B cell (primary cell): ENCODE measurements around the gene DNAJC6. TPM values are rescaled to one million over a fixed set of nuclear protein-coding genes. Genes with fewer than 3 reads are reported as not detected.
A peak's percentile ranks its signal among the peaks of the same experiment; 100 is the strongest.

Experiments
- ATAC-seq: fragments of 200-7000 bp; cut with Tn5 transposase; one replicate; pipeline ENCODE4 v1.10.0; 2021; ENCODE audit warnings: low read depth, mild to moderate bottlenecking, moderate number of reproducible peaks, moderate library complexity
- CTCF ChIA-PET: fragments of 350-600 bp; sonication (Branson Sonifier 250); formaldehyde crosslinking; loops from one replicate; lab custom pipeline; 2021; ENCODE audit warnings: antibody characterized with exemption, inconsistent platforms; lab: Charles Lee
- POLR2A ChIA-PET: fragments of 350-600 bp; sonication (Branson Sonifier 250); formaldehyde crosslinking; loops from one replicate; lab custom pipeline; 2021; ENCODE audit warnings: antibody characterized with exemption; lab: Charles Lee
- DNase-seq: peaks from one replicate; pipeline ENCODE4 v3.0.0; 2013
- H2AFZ ChIP-seq: 2 replicates; pipeline ENCODE4 v1.6.1; 2012; ENCODE audit warnings: mild to moderate bottlenecking, low read depth, low read length; ENCODE audit not compliant: insufficient read depth, poor library complexity, severe bottlenecking
- H3K27ac ChIP-seq, 2 donors: 1 replicate in 1 of 2; 2 replicates in 1 of 2; pipeline ENCODE4 v1.5.1; 2012 to 2013; ENCODE audit warnings: low read length in 2 of 2, mild to moderate bottlenecking in 2 of 2, moderate library complexity in 1 of 2
- H3K27me3 ChIP-seq, 4 experiments: fragments of 200-600 bp in 1 of 4; sonication (generic) in 1 of 4; replicated peaks in 1 of 4; 1 replicate in 2 of 4; 2 replicates in 2 of 4; pipeline versions ENCODE4 v1.6.1 to v1.7.0; 2013 to 2016; ENCODE audit warnings: low read length in 3 of 4, mild to moderate bottlenecking in 2 of 4, mixed read lengths in 1 of 4, moderate library complexity in 1 of 4; ENCODE audit not compliant: insufficient read depth in 4 of 4, control insufficient read depth in 3 of 4; ENCODE audit errors: control extremely low read depth in 1 of 4
- H3K36me3 ChIP-seq, 2 experiments: replicated peaks in 1 of 2; 1 replicate in 1 of 2; 2 replicates in 1 of 2; pipeline versions ENCODE4 v1.6.1 to v1.7.1; 2013; ENCODE audit warnings: low read length in 1 of 2; ENCODE audit not compliant: insufficient read depth in 2 of 2, control insufficient read depth in 1 of 2; ENCODE audit errors: control extremely low read depth in 1 of 2, extremely low read depth in 1 of 2
- H3K4me1 ChIP-seq, 2 donors: fragments of 200-600 bp in 1 of 2; sonication (generic) in 1 of 2; 1 replicate in 1 of 2; 2 replicates in 1 of 2; pipeline versions ENCODE4 v1.5.1 to v1.6.1; 2013 to 2017; ENCODE audit warnings: low read length in 2 of 2; ENCODE audit not compliant: control insufficient read depth in 2 of 2, insufficient read depth in 2 of 2
- H3K4me2 ChIP-seq: replicated peaks from 2 replicates; pipeline ENCODE3; 2012; ENCODE audit warnings: mild to moderate bottlenecking, low read depth, low read length; ENCODE audit not compliant: poor library complexity, severe bottlenecking
- H3K4me3 ChIP-seq, 5 experiments: fragments of 200-600 bp in 1 of 5; sonication (generic) in 1 of 5; 1 replicate in 3 of 5; 2 replicates in 2 of 5; pipeline versions ENCODE4 v1.5.1 to v1.7.0; 2011 to 2016; ENCODE audit warnings: low read length in 4 of 5, mild to moderate bottlenecking in 4 of 5, low read depth in 2 of 5, control low read depth in 1 of 5, moderate library complexity in 1 of 5; ENCODE audit not compliant: insufficient read depth in 1 of 5; ENCODE audit errors: control extremely low read depth in 1 of 5, extremely low read depth in 1 of 5
- H3K79me2 ChIP-seq: fragments of 200-600 bp; sonication (generic); one replicate; pipeline ENCODE4 v1.6.0; 2016; ENCODE audit warnings: low read length; ENCODE audit not compliant: control insufficient read depth, insufficient read depth
- H3K9ac ChIP-seq: fragments of 200-600 bp; sonication (generic); 2 replicates; pipeline ENCODE4 v1.6.1; 2017; ENCODE audit warnings: mild to moderate bottlenecking, low read length, moderate library complexity
- H3K9me3 ChIP-seq, 3 donors: one replicate each; pipeline versions ENCODE4 v1.6.1 to v1.7.1; 2013; ENCODE audit warnings: low read length in 2 of 3; ENCODE audit not compliant: control insufficient read depth in 2 of 3, insufficient read depth in 1 of 3; ENCODE audit errors: control extremely low read depth in 1 of 3
- H4K20me1 ChIP-seq: 2 replicates; pipeline ENCODE4 v1.6.0; 2012; ENCODE audit warnings: mild to moderate bottlenecking, low read length; ENCODE audit not compliant: insufficient read depth, control insufficient read depth, poor library complexity, severe bottlenecking
- H3K27ac Mint-ChIP-seq: one replicate; pipeline ENCODE4 v1.8.0; 2021; ENCODE audit warnings: mixed read lengths
- H3K27me3 Mint-ChIP-seq: one replicate; pipeline ENCODE4 v1.8.0; 2021; ENCODE audit warnings: mixed read lengths
- H3K4me1 Mint-ChIP-seq: one replicate; pipeline ENCODE4 v1.8.0; 2021; ENCODE audit warnings: mixed read lengths
- H3K4me3 Mint-ChIP-seq: one replicate; pipeline ENCODE4 v1.8.0; 2021; ENCODE audit warnings: mixed read lengths
- H3K9me3 Mint-ChIP-seq: one replicate; pipeline ENCODE4 v1.8.0; 2022; ENCODE audit warnings: mixed read lengths; ENCODE audit not compliant: insufficient read depth
- CTCF ChIP-seq: fragments of 200-600 bp; IDR thresholded peaks from one replicate; pipeline ENCODE4 v1.8.0; 2022; ENCODE audit warnings: antibody characterized with exemption, mild to moderate bottlenecking
- EZH2 ChIP-seq: IDR thresholded peaks from 2 replicates; pipeline ENCODE4 v1.6.1; 2012; ENCODE audit warnings: borderline replicate concordance, low read depth, mild to moderate bottlenecking, moderate library complexity, low read length; ENCODE audit not compliant: insufficient read depth, poor library complexity, severe bottlenecking
- WGBS: methylation state at CpG from one replicate; pipeline ENCODE4 v1.1.5; 2013; ENCODE audit warnings: missing lambda C conversion rate; ENCODE audit not compliant: insufficient coverage; 5-methylcytosine and 5-hydroxymethylcytosine counted together
- intact Hi-C: fragments of 100-400 bp; cut with micrococcal nuclease; formaldehyde crosslinking; loops from one replicate; pipeline ENCODE4 v1.10.0; 2022
- polyA plus RNA-seq: library from polyadenylated mRNA; depleted of rRNA; stranded (reverse); fragments of >200 nt; gene quantifications from 2 replicates; pipeline ENCODE4 v1.2.3, GENCODE V29; 2012
- total RNA-seq, 2 donors: library from RNA; stranded (reverse); fragments of 120-200 nt in 1 of 2; gene quantifications; 1 replicate in 1 of 2; 2 replicates in 1 of 2; pipeline versions ENCODE4 v1.2.3 to v1.2.4, GENCODE V29; 2013 to 2022

Gene DNAJC6
- total and polyA plus RNA-seq, 2 donors (not counting 1 experiment from before 2014, with no cell fraction given) = 0.12 to 0.69 TPM

- WGBS = no CpG with 5 or more reads among the region's 1 CpG
- no peaks in the 10 kb centered on the region for H3K9me3 ChIP-seq
- H3K4me2 ChIP-seq = no peak overlapping the region
- H4K20me1 ChIP-seq = no peaks in the 10 kb centered on the region
- ATAC-seq (no peak), DNase-seq (no peak)
- no peak overlapping the region for H3K9ac ChIP-seq
- no peaks in the 10 kb centered on the region for H3K9me3 Mint-ChIP-seq
- H2AFZ ChIP-seq = no peak overlapping the region
- H3K27me3 ChIP-seq = peaks cover 0 to 4% (median 3%) of the 10 kb centered on the region in 4 experiments
- H3K27ac ChIP-seq = no peak overlapping the region
- H3K36me3 ChIP-seq = no peaks in the 10 kb centered on the region
- peaks cover 8% of the 10 kb centered on the region for H3K27me3 Mint-ChIP-seq
- H3K4me1 Mint-ChIP-seq = no peaks in the 10 kb centered on the region
- H3K4me3 ChIP-seq = no peak overlapping the region
- ChIA-PET POLR2A (no interaction called here), CTCF (no interaction called here)
- no peaks in the 10 kb centered on the region for H3K79me2 ChIP-seq
- intact Hi-C loops = no loop called here
- TF ChIP-seq CTCF (no peak), EZH2 (no peak)
- no peak overlapping the region for H3K27ac Mint-ChIP-seq
- H3K4me3 Mint-ChIP-seq = no peak overlapping the region
- no peaks in the 10 kb centered on the region for H3K4me1 ChIP-seq
Measured at GRCh38 chr1:65299328-65299727, 10.0 kb upstream of the DNAJC6 start.

- Histone ChIP-seq H3K36me3 (no peaks in the 10 kb centered on the region), H2AFZ (no peak overlapping the region), H3K79me2 (no peaks in the 10 kb centered on the region), H3K4me3 (no peak overlapping the region), H4K20me1 (no peaks in the 10 kb centered on the region), H3K4me1 (peaks cover 0 to 3% of the 10 kb centered on the region in 2 donors), H3K9ac (no peak overlapping the region), H3K9me3 (peaks cover 0 to 3% (median 0%) of the 10 kb centered on the region in 3 donors), H3K27ac (no peak overlapping the region), H3K27me3 (peaks cover 0 to 20% (median 12%) of the 10 kb centered on the region in 4 experiments), H3K4me2 (peak overlapping the region; percentile 38)
- intact Hi-C loops = no loop called here
- Mint-ChIP-seq H3K4me1 (peaks cover 3% of the 10 kb centered on the region), H3K27ac (no peak overlapping the region), H3K27me3 (peaks cover 46% of the 10 kb centered on the region), H3K4me3 (no peak overlapping the region), H3K9me3 (no peaks in the 10 kb centered on the region)
- DNase-seq (no peak), ATAC-seq (no peak)
- WGBS = 53% methylated on average over 11 of the region's 22 CpGs
- POLR2A ChIA-PET = no interaction called here
- CTCF ChIA-PET = no interaction called here
- TF ChIP-seq EZH2 = no peak
- no peak for TF ChIP-seq CTCF
Measured at GRCh38 chr1:65308781-65309303, 501 bp upstream of the DNAJC6 start.
